Measurements from ENCODE around the gene CAPRIN1.

DNA sequence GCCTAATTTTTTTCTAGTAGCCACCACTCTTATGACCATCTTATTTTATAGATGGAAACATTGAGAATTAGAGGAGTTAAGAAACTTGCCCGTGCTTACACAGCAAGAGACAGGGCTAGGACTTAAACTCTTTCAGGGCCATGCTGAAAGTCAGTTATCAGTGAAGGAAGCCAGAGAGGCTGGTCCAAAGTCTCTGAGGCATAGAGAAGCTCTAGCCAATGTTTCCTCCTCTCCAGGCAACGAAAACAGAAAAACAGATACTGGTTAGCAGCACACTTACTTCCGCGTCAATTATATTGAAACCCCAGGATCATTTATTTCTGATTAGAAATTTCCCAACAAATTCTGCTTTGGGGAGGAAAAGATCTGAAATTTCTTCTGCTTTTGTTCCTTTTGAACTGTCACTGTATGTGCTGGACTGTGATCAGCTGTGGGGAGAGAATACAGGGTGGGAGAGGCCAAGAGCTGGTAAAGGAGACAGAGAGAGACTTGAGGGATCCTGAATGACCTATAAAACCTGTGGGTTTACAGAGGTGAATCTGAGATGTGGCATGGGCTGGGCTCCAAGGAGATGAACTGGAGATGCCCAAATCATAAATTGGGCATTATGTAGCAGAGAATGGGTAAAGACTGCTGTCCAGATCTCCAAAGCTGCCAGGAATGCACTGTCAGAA lies 37.5 kb upstream of the CAPRIN1 start:
- TF ChIP-seq, protein P1, sequence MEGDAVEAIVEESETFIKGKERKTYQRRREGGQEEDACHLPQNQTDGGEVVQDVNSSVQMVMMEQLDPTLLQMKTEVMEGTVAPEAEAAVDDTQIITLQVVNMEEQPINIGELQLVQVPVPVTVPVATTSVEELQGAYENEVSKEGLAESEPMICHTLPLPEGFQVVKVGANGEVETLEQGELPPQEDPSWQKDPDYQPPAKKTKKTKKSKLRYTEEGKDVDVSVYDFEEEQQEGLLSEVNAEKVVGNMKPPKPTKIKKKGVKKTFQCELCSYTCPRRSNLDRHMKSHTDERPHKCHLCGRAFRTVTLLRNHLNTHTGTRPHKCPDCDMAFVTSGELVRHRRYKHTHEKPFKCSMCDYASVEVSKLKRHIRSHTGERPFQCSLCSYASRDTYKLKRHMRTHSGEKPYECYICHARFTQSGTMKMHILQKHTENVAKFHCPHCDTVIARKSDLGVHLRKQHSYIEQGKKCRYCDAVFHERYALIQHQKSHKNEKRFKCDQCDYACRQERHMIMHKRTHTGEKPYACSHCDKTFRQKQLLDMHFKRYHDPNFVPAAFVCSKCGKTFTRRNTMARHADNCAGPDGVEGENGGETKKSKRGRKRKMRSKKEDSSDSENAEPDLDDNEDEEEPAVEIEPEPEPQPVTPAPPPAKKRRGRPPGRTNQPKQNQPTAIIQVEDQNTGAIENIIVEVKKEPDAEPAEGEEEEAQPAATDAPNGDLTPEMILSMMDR (conservative IDR thresholded peaks at IDR 0.05; ENCODE audit: low read depth, low read length), result no peak
- TF ChIP-seq EZH2 (IDR thresholded peaks at IDR 0.05; ENCODE audit: borderline replicate concordance, low read depth, low read length, poor library complexity, severe bottlenecking), result no peak
